LNCAP (cell line): ENCODE data around the gene DOCK9.

Experiments used
- CTCF ChIP-seq: fragments of 450-650 bp; IDR thresholded peaks from 2 replicates; pipeline ENCODE4 v1.5.1; 2017; ENCODE audit warnings: mild to moderate bottlenecking

The DOCK9 gene

GRCh38 chr13:98746968-98747367 is 230.9 kb downstream of the DOCK9 start:
- TF ChIP-seq CTCF, result no peak
